HG03103 (cell line): ENCODE results near the gene PSMD3.

Source experiments
- ATAC-seq: cut with Tn5 transposase; IDR thresholded peaks from one replicate; pipeline ENCODE4 v1.9.1; 2021; ENCODE audit warnings: low read depth; ENCODE audit not compliant: unreplicated experiment

PSMD3 gene

DNA sequence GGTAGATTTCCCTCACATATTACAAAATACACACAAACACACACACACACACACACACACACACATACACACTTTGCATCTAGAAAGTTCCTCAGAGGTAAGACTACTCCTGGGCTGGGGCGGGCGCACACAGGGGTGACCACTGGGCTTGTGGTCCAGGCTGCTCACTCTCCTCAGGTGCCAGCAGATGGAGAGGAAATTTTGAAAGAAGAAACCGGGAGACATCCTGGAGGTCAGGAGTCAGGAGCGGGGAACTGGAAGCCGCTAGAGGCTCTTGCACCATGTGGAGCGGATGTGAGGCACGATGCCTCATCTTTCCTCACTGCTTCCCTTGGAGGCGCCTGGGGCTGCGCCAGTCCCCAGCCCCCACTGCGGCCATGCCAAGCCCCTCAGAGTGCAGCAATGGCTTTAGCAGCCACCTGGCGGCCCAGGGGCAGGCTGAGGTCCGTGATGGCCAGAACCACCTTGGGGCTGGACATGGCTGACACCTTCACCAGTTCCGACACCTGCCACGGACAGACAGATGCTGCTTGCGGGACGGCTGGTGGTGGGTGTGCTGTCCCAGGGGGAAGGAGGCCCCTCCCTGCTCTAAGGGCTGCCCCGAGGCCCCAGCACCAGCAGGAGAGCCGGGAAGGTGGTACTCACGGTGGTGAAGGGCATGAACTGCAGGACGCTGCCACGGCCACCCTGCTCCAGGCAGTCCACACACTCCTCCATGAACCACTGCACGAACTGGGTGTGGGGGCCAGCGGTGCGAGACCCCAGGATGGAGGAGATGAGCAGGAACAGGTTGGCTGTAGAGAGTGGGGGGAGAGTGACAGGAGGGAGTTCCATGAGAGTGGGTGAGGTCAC, 38.8 kb downstream of the PSMD3 start:
- ATAC-seq: no peak

DNA sequence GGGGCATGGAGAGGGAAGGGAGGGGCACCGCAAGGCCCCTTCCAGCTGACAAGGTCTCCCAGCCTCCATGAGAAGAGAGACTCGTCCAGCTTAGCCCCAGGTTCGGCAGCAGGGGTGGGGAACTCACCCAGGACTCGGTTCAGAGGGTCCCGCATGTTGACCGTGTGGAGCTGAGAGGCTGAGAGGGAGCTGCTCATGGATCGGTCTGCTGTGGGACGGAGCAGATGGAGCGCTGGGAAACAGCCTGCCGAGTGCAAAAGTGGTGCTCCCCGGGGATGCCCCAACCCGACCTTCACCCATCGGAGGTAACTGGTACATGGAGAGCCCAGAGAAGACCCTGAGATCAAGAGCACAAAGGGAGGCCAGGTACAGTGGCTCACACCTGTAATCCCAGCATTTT, 39.5 kb downstream of the PSMD3 start:
- no peak for ATAC-seq

DNA sequence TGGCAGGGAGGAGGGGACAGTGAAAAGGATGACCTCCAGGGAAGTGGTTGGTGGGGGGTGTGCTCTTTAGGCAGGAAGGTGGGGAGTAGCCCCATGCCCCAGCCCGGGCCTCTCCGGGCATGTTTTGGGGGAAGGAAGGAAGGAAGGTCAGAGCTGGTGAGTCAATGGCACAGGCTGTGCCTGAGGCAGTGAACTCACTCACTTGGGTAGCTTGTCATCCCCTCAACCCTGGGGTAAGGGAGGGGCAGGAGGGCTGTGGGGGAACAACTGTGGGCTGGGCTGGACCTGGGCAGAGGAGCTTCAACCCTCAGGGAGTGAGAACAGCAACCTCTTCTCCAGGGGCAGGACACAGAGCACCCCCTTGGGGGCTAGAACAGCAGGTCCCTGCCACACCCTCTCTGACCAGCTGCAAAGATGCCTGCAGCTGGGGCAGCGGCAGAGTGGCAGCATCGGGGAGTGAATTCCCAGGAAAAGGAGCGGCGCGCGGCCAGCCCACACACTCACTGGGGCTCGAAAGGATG, 40.9 kb downstream of the PSMD3 start:
- ATAC-seq: no peak

DNA sequence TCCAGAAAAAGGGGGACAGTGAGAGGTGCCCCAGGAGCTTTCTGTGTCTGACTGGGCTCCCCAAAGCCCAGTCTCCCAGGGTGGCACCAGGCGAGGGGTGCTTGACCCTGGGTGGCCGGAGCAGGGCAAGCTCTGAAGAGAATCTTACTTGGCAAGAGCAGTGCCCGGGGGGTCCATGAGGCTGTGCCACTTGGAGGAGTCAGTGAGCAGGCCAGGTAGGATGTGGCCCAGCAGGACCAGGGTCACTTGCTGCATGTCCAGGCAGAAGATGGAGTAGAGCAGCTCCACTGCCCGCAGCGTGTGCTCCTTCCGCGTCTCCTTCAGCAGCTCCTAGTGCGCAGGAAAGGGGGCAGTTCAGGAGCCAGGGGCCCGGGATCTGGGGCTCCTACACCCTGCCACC, 41.9 kb downstream of the PSMD3 start:
- no peak for ATAC-seq

DNA sequence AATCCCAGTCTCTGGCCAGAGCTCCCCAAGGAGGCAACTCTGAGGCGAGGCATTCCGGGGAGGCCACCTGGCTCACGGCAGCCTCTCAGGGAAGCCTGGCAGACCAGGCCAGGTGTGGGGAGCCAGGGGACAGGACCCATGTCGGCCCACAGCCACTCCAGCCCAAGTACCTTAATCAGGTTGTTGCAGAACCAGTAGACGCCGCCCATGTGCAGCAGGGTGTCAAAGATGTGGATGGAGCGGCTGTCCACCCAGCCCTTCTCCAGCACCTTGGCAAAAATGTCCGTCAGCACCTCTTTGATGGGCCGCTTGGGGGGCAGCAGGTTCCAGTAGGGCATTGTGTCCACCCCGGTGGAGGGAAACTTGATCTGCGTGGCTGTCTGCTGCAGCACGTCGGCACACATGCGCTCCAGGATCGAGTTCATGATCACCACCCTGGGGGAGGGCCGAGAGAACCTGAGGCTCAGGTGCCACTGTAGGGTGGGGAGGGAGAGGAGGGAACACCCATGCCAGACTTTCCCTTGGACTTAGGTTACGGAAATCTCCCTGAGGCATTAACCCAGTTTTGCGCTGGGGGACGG, 42.4 kb downstream of the PSMD3 start:
- ATAC-seq: no peak

DNA sequence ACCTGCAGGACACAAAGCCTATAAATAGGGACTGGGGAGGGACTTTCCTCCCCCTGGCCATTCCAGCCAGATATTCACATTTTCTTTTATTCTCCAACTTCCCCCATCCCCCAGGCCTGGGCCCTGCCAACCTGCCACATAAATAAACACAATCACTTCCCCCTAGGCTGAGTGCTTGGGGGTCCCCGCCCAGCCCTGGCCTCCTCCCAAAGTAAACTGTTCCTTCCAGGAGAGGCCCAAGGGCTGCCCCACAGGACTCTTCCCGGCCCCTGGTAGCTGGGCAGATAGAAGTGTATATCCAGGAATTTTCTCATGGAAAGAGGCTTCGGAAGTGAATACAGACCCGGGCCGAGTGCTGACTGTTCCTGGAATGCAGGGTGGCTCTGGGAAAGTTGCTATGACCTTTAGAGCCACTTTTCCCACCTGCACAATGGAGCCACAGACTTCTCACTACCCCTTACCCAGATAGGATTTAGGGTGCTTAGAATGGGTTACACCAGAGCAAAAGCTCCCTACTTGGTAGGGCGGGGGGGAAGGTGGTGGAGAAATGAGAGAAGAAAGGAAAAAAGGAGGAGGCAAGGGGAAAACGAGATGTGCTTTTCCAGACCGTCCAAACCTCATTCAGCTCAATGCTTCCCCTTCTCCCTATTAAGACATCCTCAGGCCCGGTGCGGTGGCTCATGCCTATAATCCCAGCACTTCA, 43.1 kb downstream of the PSMD3 start:
- no peak for ATAC-seq

DNA sequence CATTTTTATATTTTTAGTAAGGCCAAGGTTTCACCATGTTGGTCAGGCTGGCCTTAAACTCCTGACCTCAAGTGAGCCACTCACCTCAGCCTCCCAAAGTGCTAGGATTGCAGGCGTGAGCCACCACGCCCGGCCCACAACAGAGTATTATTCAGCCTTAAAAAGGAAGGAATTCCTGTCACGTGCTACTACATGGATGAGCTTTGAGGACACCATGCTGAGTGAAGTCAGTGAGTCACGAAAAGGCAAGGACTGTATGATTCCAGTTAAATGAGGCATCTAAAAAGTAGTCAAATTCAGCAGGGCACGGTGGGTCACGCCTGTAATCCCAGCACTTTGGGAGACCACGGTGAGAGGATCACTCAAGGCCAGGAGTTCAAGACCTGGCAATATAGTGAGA, 44.3 kb downstream of the PSMD3 start:
- no peak for ATAC-seq

DNA sequence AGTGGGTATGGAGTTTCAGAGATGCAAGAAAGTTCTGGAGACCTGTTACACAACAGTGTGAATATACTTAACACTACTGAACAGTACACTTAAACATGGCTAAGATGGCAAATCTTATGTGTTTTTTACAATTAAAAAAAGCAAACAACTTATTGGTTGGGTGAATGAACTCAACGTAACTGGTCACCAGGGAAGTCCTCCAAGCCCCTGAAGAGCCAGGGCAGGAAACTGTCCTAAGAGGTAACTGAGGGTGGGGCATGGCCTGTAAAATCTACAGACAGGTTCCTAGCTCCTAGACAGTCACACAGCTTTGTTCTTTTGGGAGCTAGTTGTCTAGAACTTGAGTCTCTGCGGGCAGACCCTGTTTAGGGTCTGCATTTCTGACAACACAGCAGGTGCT, 45.0 kb downstream of the PSMD3 start:
- no peak for ATAC-seq

DNA sequence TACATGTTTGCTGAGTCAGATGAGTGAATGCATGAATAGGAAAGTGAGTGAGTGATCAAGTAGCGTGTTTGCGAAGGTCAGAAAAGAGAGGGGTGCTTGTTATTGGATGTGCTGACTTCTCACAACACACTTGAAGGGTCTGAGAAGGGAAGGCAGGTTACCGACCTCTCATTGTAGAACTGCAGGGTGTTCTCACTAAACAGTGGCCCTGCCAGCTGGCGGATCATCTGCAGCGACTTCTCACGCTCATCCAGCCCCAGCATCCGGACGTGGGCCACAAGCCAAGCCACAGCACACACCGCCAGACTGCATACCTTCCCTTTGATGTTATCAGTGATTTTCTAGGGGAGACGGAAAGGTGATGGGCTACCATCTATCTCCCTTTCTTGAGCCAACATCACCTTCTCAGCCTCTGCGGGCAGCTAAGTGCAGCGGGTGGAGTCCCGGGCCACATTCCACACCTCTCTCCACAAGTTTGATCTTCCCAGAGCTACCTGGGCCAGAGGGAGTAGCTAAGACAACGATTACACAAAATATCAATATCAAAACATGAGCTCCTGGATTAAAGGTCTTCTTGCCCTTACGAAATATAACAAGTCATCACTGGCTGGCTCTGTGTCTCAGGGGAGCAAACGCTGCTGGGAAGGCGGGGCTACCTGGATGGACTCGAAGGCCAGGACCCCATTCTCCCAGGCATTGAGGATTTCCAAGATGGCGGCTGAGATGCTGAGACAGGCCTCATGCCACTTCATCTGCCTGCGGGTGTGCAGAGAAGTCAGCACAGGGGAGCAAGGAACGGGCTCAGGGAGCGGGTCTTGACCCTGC, 45.6 kb downstream of the PSMD3 start:
- no peak for ATAC-seq

DNA sequence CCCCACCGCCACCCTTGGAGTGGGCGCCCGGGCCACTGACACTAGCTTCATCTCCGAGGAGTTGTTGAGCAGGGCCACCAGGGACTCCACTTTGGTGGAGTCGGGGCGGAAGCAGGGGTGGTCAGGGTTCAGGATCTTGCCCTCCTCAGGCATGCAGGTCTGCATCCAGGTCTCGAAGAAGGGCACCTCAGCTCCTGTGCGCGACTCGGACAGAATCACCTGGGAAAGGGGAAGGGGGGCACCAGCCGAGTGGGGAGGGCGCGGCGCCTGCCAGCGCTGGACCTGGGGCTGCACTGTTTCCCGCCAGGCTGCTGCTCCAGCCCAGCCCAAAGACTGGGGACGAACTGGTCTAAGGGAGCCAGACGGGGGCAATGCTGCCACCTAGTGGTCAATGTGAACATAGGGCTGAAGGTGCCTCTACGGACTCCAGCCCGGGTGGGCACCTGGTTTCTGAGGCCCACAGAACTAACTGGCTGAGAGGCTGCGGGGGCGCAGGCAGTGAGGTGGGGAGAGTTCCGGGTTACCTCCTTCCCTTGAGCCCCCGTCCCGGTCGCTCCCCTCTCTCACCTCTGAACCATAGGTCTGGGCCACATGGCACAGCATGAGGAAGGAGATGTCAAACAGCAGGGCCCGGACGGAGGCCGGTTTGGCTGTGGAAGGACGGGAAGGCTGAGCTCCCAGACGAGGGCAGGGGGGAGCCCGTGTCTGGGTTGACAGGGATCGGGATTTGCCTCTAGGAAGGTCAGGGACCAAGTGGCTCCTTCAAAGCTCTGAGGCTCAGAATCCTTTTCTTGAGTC, 46.4 kb downstream of the PSMD3 start:
- ATAC-seq: no peak

DNA sequence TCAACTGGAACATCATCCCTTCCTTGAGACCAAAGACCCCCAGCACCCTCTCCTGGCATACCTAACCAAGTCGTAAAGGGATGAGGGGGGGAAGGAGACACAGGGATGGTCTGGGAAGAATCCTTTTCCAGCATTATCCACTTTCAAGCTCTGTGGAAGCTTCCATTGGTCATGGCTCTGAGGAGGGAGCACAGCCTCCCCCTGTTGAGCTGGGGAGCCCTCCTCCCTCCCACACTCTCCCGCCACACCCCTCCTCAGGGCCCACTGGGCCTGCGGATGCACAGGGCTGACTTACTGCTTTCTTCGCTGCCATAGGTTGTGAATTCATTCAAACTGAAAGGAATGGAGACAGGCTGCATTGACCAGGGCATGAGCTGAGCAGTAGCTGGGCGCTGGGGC, 47.0 kb downstream of the PSMD3 start:
- no peak for ATAC-seq

DNA sequence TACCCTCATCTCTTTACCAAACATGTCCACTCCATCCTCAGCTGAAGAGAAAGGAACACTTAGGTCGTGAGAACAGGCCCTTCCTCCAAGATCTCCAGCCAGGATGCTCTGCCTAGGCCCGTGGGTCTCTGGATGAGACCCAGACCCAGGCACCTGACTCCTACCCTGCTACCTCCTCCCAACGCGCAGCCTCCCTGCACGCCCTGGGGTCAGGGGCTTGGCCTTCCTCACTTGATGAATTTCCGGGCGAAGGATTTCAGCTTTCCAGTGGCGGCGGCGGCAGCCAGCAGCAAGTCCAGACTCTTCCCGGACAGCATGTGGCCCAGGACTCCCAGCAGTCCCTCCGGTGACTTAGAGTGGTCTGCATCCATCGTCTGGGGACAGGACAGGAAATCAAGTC, 48.0 kb downstream of the PSMD3 start:
- no peak for ATAC-seq

DNA sequence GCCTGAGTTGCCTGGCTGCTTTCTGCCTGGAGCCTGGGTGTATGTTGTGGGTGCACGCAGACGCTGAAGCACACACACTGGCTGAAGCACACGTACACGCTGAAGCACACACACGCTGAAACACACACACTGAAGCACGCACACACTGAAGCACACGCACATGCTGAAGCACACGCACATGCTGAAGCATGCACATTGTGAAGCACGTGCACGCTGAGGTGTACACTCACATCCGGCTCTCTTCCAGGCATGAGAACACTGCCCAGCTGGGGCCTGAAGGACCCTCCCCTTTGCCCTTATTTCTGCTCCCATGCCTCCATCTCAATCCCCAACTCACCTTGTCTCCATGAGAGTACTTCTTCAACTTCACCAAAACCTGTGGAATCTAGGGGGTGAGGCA, 51.1 kb downstream of the PSMD3 start:
- no peak for ATAC-seq

DNA sequence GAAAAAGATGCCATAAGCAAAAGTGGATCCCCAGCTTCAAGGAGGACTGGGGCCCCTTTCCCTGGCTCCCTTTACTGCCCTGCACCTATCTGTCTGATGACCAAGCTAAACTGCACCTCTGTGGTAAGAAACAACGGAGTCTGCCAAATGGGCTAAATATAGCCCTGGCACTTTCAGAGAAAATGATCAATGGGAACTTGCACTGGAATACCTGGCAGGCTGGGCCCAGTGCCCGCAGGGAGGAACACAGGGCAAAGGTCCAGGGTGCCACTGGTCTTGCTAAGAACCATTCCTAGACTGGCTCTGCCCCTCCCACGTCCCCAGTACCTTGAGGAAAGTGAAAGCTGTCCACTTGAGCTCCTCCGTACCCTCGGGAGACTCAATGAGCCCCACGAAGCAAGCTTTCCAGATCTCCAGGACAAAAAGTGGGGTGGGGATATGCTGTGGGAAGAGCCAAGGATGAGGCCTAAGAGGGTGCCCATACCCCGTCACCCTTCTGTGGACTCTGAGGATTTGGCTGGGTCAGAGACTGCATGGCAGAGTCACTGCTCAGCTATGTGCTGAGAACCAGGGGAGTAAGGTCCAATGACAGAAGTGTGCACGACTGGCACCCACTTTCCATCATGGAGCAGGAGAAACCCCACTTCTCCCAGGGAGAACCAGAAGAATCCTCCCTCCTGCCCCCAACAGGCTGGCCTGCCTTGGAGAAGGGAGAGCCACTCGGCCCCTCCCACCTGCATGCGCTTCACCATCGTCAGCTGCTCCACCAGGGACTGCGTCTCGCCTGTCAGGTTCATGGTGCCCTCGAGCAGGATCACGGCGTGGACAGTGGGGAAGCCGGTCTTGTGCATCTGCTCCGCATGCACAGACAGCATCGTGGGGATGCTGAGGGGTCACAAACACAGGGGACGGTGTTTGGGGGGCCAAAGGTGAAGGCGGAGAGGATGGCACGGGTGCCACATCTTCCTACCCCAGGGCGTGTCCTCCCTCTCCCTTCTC, 52.0 kb downstream of the PSMD3 start:
- no peak for ATAC-seq

DNA sequence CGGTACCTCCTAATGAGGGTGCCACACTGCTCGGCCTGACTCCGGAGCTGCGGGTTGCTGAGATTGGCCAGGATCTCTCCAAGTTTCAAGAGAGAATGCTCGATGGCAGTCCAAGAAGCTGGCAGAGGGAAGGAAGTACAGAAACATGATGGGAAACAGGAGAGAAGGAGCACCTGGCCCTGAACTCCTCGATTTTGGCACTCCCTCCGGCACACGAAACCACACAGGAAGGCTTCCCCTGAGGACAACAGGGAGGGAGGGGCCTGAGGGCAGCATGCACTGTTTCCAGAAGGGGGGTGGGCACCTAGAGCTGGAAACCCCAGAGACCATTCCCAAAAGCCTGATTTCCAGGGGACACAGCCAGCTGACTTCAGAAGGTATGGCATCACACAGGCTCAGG, 52.7 kb downstream of the PSMD3 start:
- ATAC-seq: no peak

DNA sequence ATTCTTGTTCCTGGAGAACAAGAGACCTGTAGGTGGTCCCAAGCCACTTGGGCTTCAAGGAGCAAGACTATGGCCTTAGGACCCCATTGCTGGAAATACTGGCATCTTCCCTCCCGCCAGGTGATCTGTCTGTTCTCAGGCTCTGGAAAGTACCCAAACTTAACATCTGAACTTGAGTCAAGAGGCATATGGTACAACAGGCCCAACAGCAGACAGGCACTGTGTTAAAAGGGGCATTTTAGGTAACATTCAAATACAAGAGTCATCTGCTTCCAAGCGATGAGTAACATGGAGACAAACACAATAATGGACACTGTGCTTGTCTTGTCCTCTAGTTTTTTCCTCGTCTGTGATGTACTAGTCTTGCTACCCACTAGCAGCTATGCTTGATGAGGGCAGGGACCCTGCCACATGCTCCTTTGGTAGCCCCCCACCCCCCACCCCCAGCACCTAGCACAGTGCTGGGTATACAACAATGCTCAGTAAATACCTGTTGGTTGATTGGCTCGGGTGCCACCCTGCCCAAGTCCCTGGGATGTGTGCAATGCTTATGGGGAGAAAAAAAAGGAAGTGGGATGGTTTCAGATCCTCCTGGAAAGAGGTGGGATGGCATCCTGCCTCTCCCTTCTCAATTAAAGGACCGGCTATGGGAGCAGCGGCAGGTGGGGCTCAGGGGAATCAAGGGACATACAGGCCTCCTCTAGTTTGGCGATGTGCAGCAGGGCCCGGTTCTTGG, 54.0 kb downstream of the PSMD3 start:
- no peak for ATAC-seq

DNA sequence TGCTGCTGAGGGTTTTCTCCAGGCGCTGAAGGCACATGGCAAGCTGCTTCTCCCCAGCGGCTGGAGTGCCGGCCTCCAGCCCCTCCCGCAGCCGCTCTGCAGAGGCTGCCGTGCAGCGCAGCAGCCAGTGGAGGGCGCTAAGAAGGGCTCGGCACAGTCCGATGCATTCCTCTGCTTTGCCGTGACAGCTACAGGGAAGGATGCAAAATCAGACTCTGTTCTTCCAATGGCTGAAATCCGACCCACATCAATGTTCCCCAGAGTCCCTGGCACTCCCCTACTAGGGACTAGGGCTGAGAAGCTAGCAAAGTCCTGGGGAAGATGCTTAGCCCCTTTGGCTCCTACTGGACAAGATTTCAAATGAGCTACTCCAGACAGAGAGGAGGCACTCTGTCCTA, 54.6 kb downstream of the PSMD3 start:
- ATAC-seq: no peak

DNA sequence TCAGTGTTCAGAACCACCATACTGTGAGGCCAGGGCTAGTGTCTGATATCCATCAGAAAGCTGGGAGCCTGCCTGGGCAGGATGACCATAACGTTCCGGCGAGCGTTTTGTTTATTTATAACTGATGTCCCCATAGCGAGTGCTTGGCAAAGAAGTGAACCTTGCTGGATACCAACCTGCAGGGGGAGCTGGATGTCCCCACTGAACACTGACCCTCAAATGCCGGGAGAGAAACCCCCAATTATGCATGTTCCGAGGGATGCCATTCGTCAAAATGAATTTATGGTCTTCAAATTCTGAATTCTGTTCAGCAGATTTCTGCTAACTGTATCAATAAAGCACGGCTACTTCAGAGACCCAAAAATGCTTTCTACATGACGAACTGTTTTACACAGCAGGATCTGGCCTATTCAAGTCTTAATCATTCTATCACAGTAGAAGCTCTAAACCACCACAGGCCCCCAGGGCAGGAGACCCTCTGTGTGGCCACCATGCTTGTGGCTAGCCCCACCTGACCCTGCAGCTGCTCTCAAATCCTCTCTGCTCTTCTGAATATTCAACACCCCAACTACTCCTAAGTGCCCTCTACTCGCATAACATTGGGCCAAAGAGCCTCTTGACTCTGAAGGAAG, 58.4 kb downstream of the PSMD3 start:
- no peak for ATAC-seq
